ENCODE measurements around the gene ITGA6.

Gene ITGA6

GRCh38 chr2:172447811-172448493, 20.6 kb downstream of the ITGA6 start:
- peaks cover 6% of the 10 kb centered on the region for H3K79me2 ChIP-seq
- no peaks in the 10 kb centered on the region for H3K27me3 ChIP-seq (ENCODE audit: control insufficient read depth, insufficient read depth, low read length)
- H3K27ac ChIP-seq: no peak overlapping the region
- no peaks in the 10 kb centered on the region for H3K4me1 ChIP-seq
- no peak overlapping the region for H3K4me3 ChIP-seq (ENCODE audit: low read depth, low read length)
- H3K36me3 ChIP-seq (ENCODE audit: control insufficient read depth, insufficient read depth, low read length): no peaks in the 10 kb centered on the region
- no peak overlapping the region for H3K4me2 ChIP-seq (ENCODE audit: low read length)
- no peak overlapping the region for H3K9ac ChIP-seq
- TF ChIP-seq CTCF (IDR thresholded peaks at IDR 0.05): no peak
- no peaks in the 10 kb centered on the region for H3K9me3 ChIP-seq (ENCODE audit: control insufficient read depth, low read length)
- no peak overlapping the region for H2AFZ ChIP-seq

GRCh38 chr2:172448544-172449267, 21.3 kb downstream of the ITGA6 start:
- Histone ChIP-seq H3K9ac (no peak overlapping the region), H3K9me3 (ENCODE audit: control insufficient read depth, low read length) (no peaks in the 10 kb centered on the region), H2AFZ (no peak overlapping the region), H3K27ac (no peak overlapping the region), H3K4me2 (ENCODE audit: low read length) (no peak overlapping the region), H3K4me3 (ENCODE audit: low read depth, low read length) (peak overlapping the region; percentile 14), H3K4me1 (no peaks in the 10 kb centered on the region), H3K27me3 (ENCODE audit: control insufficient read depth, insufficient read depth, low read length) (no peaks in the 10 kb centered on the region), H3K79me2 (peaks cover 3% of the 10 kb centered on the region), H3K36me3 (ENCODE audit: control insufficient read depth, insufficient read depth, low read length) (no peaks in the 10 kb centered on the region)
- TF ChIP-seq CTCF (IDR thresholded peaks at IDR 0.05): no peak

- no peaks in the 10 kb centered on the region for H3K9me3 ChIP-seq (ENCODE audit: control insufficient read depth, low read length)
- no peaks in the 10 kb centered on the region for H3K36me3 ChIP-seq (ENCODE audit: control insufficient read depth, insufficient read depth, low read length)
- no peak overlapping the region for H3K4me2 ChIP-seq (ENCODE audit: low read length)
- no peak overlapping the region for H2AFZ ChIP-seq
- H3K4me3 ChIP-seq (ENCODE audit: low read depth, low read length): no peak overlapping the region
- TF ChIP-seq CTCF (IDR thresholded peaks at IDR 0.05): no peak
- H3K79me2 ChIP-seq: peaks cover 3% of the 10 kb centered on the region
- H3K27ac ChIP-seq: no peak overlapping the region
- H3K4me1 ChIP-seq: peaks cover 2% of the 10 kb centered on the region
- no peak overlapping the region for H3K9ac ChIP-seq
- H3K27me3 ChIP-seq (ENCODE audit: control insufficient read depth, insufficient read depth, low read length): no peaks in the 10 kb centered on the region
Observed at GRCh38 chr2:172449911-172450550, 22.6 kb downstream of the ITGA6 start.

- Histone ChIP-seq H3K9ac (no peak overlapping the region), H3K36me3 (ENCODE audit: control insufficient read depth, insufficient read depth, low read length) (no peaks in the 10 kb centered on the region), H3K4me2 (ENCODE audit: low read length) (no peak overlapping the region), H3K4me3 (ENCODE audit: low read depth, low read length) (no peak overlapping the region), H3K27me3 (ENCODE audit: control insufficient read depth, insufficient read depth, low read length) (no peaks in the 10 kb centered on the region), H2AFZ (no peak overlapping the region), H3K79me2 (peaks cover 3% of the 10 kb centered on the region), H3K4me1 (peaks cover 2% of the 10 kb centered on the region), H3K9me3 (ENCODE audit: control insufficient read depth, low read length) (no peaks in the 10 kb centered on the region), H3K27ac (no peak overlapping the region)
- TF ChIP-seq CTCF (IDR thresholded peaks at IDR 0.05): no peak
Observed at GRCh38 chr2:172451923-172452322, 24.5 kb downstream of the ITGA6 start.
